IMR-90 (cell line): Measurements from ENCODE around the gene TBX3. TPM values are rescaled to one million over a fixed set of nuclear protein-coding genes. Genes with fewer than 3 reads are reported as not detected.

Experiments used
- ATAC-seq: fragments of 200-7000 bp; cut with Tn5 transposase; 2 replicates; pipeline ENCODE4 v1.9.1; 2020; ENCODE audit warnings: low read depth, mild to moderate bottlenecking, moderate library complexity
- BruUV-seq: library from RNA; stranded (reverse); fragments of 400-500 nt; replicated peaks from 2 replicates; lab custom pipeline; 2021; lab: Mats Ljungman, UMichigan
- CTCF ChIA-PET: fragments of 300-600 bp; formaldehyde crosslinking; extraction: SDS; loops from one replicate; lab custom pipeline; 2021; ENCODE audit warnings: antibody characterized with exemption; lab: Yijun Ruan, JAX
- POLR2A ChIA-PET: fragments of 300-600 bp; sonication (Branson Sonifier 250); formaldehyde crosslinking; loops from one replicate; lab custom pipeline; 2022; ENCODE audit warnings: antibody characterized with exemption; ENCODE audit not compliant: unreplicated experiment; lab: Charles Lee
- DNase-seq: peaks from one replicate; pipeline ENCODE4 v3.0.0; 2013
- H2AFZ ChIP-seq: replicated peaks from 2 replicates; pipeline ENCODE3; 2013; ENCODE audit warnings: low read length, mild to moderate bottlenecking; ENCODE audit not compliant: poor library complexity
- H2AK5ac ChIP-seq: 2 replicates; pipeline ENCODE4 v1.6.1; 2013; ENCODE audit warnings: low read depth, low read length, inconsistent platforms
- H2AK9ac ChIP-seq: replicated peaks from 2 replicates; pipeline ENCODE3; 2013; ENCODE audit warnings: mild to moderate bottlenecking, low read depth, low read length, moderate library complexity; ENCODE audit not compliant: poor library complexity
- H2BK120ac ChIP-seq: 2 replicates; pipeline ENCODE4 v1.6.1; 2013; ENCODE audit warnings: low read depth, low read length, inconsistent platforms
- H2BK15ac ChIP-seq: 3 replicates; pipeline ENCODE4 v1.6.1; 2013; ENCODE audit warnings: low read depth, low read length, inconsistent platforms
- H2BK20ac ChIP-seq: 2 replicates; pipeline ENCODE4 v1.6.1; 2013; ENCODE audit warnings: low read depth, mild to moderate bottlenecking, inconsistent platforms, low read length, moderate library complexity
- H2BK5ac ChIP-seq: 2 replicates; pipeline ENCODE4 v1.6.1; 2013; ENCODE audit warnings: mild to moderate bottlenecking, low read depth, low read length, inconsistent platforms; ENCODE audit not compliant: poor library complexity, severe bottlenecking
- H3K14ac ChIP-seq: replicated peaks from 2 replicates; pipeline ENCODE4 v1.6.1; 2013; ENCODE audit warnings: low read depth, low read length, inconsistent platforms
- H3K18ac ChIP-seq: 2 replicates; pipeline ENCODE4 v1.6.1; 2013; ENCODE audit warnings: low read depth, low read length, control low read depth
- H3K23ac ChIP-seq: 2 replicates; pipeline ENCODE4 v1.6.1; 2013; ENCODE audit warnings: low read depth, low read length, inconsistent platforms
- H3K27ac ChIP-seq: 2 replicates; pipeline ENCODE4 v1.5.1; 2013; ENCODE audit warnings: mild to moderate bottlenecking, control low read depth, low read length; ENCODE audit not compliant: insufficient read depth
- H3K27me3 ChIP-seq: 2 replicates; pipeline ENCODE4 v1.6.1; 2013; ENCODE audit warnings: low read length; ENCODE audit not compliant: control insufficient read depth, insufficient read depth
- H3K36me3 ChIP-seq: 2 replicates; pipeline ENCODE4 v1.6.1; 2013; ENCODE audit warnings: low read length, mixed read lengths; ENCODE audit not compliant: control insufficient read depth, insufficient read depth
- H3K4ac ChIP-seq: 2 replicates; pipeline ENCODE4 v1.6.1; 2013; ENCODE audit warnings: low read depth, low read length, inconsistent platforms
- H3K4me1 ChIP-seq: 2 replicates; pipeline ENCODE4 v1.6.1; 2013; ENCODE audit warnings: low read length, mixed read lengths; ENCODE audit not compliant: control insufficient read depth, insufficient read depth
- H3K4me2 ChIP-seq: 2 replicates; pipeline ENCODE4 v1.6.1; 2013; ENCODE audit warnings: low read depth, mild to moderate bottlenecking, control low read depth, low read length, moderate library complexity
- H3K4me3 ChIP-seq: 2 replicates; pipeline ENCODE4 v1.5.1; 2013; ENCODE audit warnings: low read depth, mild to moderate bottlenecking, control low read depth, low read length, moderate library complexity; ENCODE audit not compliant: insufficient read depth
- H3K56ac ChIP-seq: 2 replicates; pipeline ENCODE4 v1.6.1; 2013; ENCODE audit warnings: low read length, inconsistent platforms; ENCODE audit not compliant: insufficient read depth; ENCODE audit errors: extremely low read depth
- H3K79me1 ChIP-seq, 2 experiments: 2 replicates each; pipeline ENCODE4 v1.6.1; 2013; ENCODE audit warnings: low read length in 2 of 2, inconsistent platforms in 1 of 2, low read depth in 1 of 2
- H3K9ac ChIP-seq: 2 replicates; pipeline ENCODE4 v1.6.1; 2013; ENCODE audit warnings: low read depth, low read length, control low read depth
- H3K9me1 ChIP-seq: 2 replicates; pipeline ENCODE4 v1.6.1; 2013; ENCODE audit warnings: low read length, inconsistent platforms; ENCODE audit not compliant: insufficient read depth
- H3K9me3 ChIP-seq: 2 replicates; pipeline ENCODE4 v1.6.1; 2013; ENCODE audit warnings: low read length; ENCODE audit not compliant: control insufficient read depth, insufficient read depth
- H4K20me1 ChIP-seq: 2 replicates; pipeline ENCODE4 v1.6.1; 2013; ENCODE audit warnings: low read length, inconsistent platforms; ENCODE audit not compliant: insufficient read depth
- H4K5ac ChIP-seq: 2 replicates; pipeline ENCODE4 v1.6.1; 2013; ENCODE audit warnings: mild to moderate bottlenecking, low read depth, low read length, control low read depth
- H4K8ac ChIP-seq, 2 experiments: 2 replicates each; pipeline ENCODE4 v1.6.1; 2013; ENCODE audit warnings: low read depth in 2 of 2, low read length in 2 of 2, control low read depth in 1 of 2, inconsistent platforms in 1 of 2
- H4K91ac ChIP-seq: 2 replicates; pipeline ENCODE4 v1.6.1; 2013; ENCODE audit warnings: low read depth, low read length, inconsistent platforms; ENCODE audit not compliant: insufficient read depth
- BHLHE40 ChIP-seq: fragments of 150-350 bp; IDR thresholded peaks from 2 replicates; pipeline ENCODE4 v1.6.1; 2016; ENCODE audit warnings: mild to moderate bottlenecking, low read depth, low read length
- CEBPB ChIP-seq: IDR thresholded peaks from 2 replicates; pipeline ENCODE4 v1.6.1; 2012; ENCODE audit warnings: low read depth, low read length, improper control_type of control experiment
- CHD1 ChIP-seq: IDR thresholded peaks from 2 replicates; pipeline ENCODE4 v1.6.1; 2012; ENCODE audit warnings: low read depth, low read length, improper control_type of control experiment
- FOS ChIP-seq: fragments of 150-350 bp; IDR thresholded peaks from 2 replicates; pipeline ENCODE4 v1.6.1; 2016; ENCODE audit warnings: low read depth, low read length
- MAFK ChIP-seq: IDR thresholded peaks from 2 replicates; pipeline ENCODE4 v1.6.1; 2012; ENCODE audit warnings: low read depth, low read length, improper control_type of control experiment
- MAZ ChIP-seq: IDR thresholded peaks from 2 replicates; pipeline ENCODE4 v1.6.1; 2012; ENCODE audit warnings: low read depth, mild to moderate bottlenecking, low read length, improper control_type of control experiment, moderate library complexity, borderline replicate concordance
- MXI1 ChIP-seq: IDR thresholded peaks from 2 replicates; pipeline ENCODE4 v1.6.1; 2012; ENCODE audit warnings: low read depth, mild to moderate bottlenecking, low read length, moderate library complexity, borderline replicate concordance
- NFE2L2 ChIP-seq: fragments of 150-350 bp; IDR thresholded peaks from 2 replicates; pipeline ENCODE4 v1.6.1; 2016; ENCODE audit warnings: low read depth, mild to moderate bottlenecking, low read length
- POLR2A ChIP-seq: IDR thresholded peaks from 2 replicates; pipeline ENCODE4 v1.6.1; 2012; ENCODE audit warnings: mild to moderate bottlenecking, low read depth, low read length
- RAD21 ChIP-seq: IDR thresholded peaks from 2 replicates; pipeline ENCODE4 v1.6.1; 2012; ENCODE audit warnings: low read length, improper control_type of control experiment
- RCOR1 ChIP-seq: IDR thresholded peaks from 2 replicates; pipeline ENCODE4 v1.6.1; 2012; ENCODE audit warnings: mild to moderate bottlenecking, low read length, improper control_type of control experiment; ENCODE audit not compliant: insufficient replicate concordance
- RFX5 ChIP-seq: IDR thresholded peaks from 2 replicates; pipeline ENCODE4 v1.8.0; 2012; ENCODE audit warnings: low read depth, mild to moderate bottlenecking, low read length, moderate library complexity
- SMC3 ChIP-seq: fragments of 150-350 bp; IDR thresholded peaks from 2 replicates; pipeline ENCODE4 v1.6.1; 2016; ENCODE audit warnings: low read depth, mild to moderate bottlenecking, antibody characterized with exemption, low read length, moderate library complexity
- WGBS, 2 experiments: methylation state at CpG; one replicate each; pipeline versions ENCODE4 v1.1.5 to v1.1.7; 2013; ENCODE audit warnings: missing lambda C conversion rate in 2 of 2; ENCODE audit not compliant: insufficient read length in 1 of 2; ENCODE audit errors: extremely low coverage in 2 of 2; 5-methylcytosine and 5-hydroxymethylcytosine counted together
- dilution Hi-C: fragments of 300-500 bp; cut with HindIII; formaldehyde crosslinking; loops from one replicate; pipeline ENCODE4 v1.14.3; 2018; ENCODE audit warnings: low sequenced_read_pairs; ENCODE audit not compliant: unreplicated experiment
- in situ Hi-C: fragments of 300-500 bp; cut with MboI; formaldehyde crosslinking; loops from 3 replicates; pipeline ENCODE4 v1.14.3; 2019; ENCODE audit warnings: low sequenced_read_pairs, inconsistent platforms, mixed read lengths
- intact Hi-C: fragments of 100-400 bp; cut with micrococcal nuclease; formaldehyde crosslinking; loops from 2 replicates; pipeline ENCODE4 v1.10.0; 2022
- polyA plus RNA-seq, 3 experiments: library from polyadenylated mRNA; depleted of rRNA; stranded (reverse); fragments of >200 nt; gene quantifications; 2 replicates each; pipeline ENCODE4 v1.2.3, GENCODE V29; 2012; ENCODE audit warnings: low replicate concordance in 1 of 3
- total RNA-seq: library from RNA; depleted of rRNA; stranded (reverse); fragments of >200 nt; gene quantifications from 2 replicates; pipeline ENCODE4 v1.2.3, GENCODE V29; 2012
- TF ChIP-seq, protein P1 (sequence below): fragments of 150-350 bp; IDR thresholded peaks from 2 replicates; pipeline ENCODE4 v1.6.1; 2016; ENCODE audit warnings: low read depth, mild to moderate bottlenecking, low read length, moderate library complexity, borderline replicate concordance
- TF ChIP-seq, protein P2 (sequence below): fragments of 150-350 bp; IDR thresholded peaks from 2 replicates; pipeline ENCODE4 v1.6.1; 2017; ENCODE audit warnings: mild to moderate bottlenecking, antibody characterized with exemption, low read length, low read depth
- TF ChIP-seq, protein P3 (sequence below): conservative IDR thresholded peaks from 2 replicates; pipeline ENCODE4 v1.5.1; 2012; ENCODE audit warnings: mild to moderate bottlenecking, low read depth, low read length, improper control_type of control experiment

TBX3 gene
- total and polyA plus RNA-seq, 2 of the 4 experiments (the other 2 are of a cell fraction): 15.8 to 44.9 TPM

DNA sequence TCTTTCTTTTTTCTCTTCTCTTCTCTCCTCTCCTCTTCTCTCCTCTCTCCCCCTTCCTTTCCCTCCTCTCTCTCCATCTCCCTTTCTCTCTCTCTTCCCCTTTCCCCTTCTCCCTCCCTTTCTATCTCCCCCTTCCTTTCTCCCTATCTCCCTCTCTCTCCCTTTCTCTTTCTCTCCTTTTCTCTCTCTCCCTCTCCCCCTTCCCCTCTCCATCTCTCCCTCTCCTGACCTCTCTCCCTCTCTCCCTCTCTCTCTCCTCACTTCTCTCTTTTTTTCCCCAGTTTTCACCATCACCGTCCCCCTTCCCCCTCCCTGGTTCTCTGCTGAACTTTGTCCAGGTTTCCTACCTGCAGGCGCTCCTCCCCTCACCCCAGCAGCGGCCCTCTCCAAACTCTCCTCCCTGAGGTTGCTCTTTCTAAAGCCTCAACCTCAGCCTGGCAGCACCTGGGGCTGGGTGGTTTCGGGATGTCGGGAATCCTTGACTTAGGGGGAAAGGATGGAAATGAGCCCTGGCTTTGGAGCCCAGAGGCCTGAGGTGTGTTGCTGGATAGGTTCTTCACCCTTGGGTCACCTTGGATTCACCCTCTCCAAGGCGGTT is 14.7 kb upstream of the TBX3 start:
- DNase-seq (no peak), ATAC-seq (no peak)
- Histone ChIP-seq H3K4me3 (no peak overlapping the region), H3K36me3 (no peaks in the 10 kb centered on the region), H3K27me3 (peaks cover 9% of the 10 kb centered on the region), H3K27ac (no peak overlapping the region), H3K79me1 (no peaks in the 10 kb centered on the region), H3K4me2 (peak overlapping the region; percentile 41; the same call in 1 of the 2 replicates), H3K56ac (no peak overlapping the region), H3K4ac (no peak overlapping the region), H2BK20ac (no peak overlapping the region), H2BK15ac (no peak overlapping the region), H3K9me3 (no peaks in the 10 kb centered on the region), H2BK5ac (no peak overlapping the region), H3K14ac (no peak overlapping the region), H2AK5ac (no peak overlapping the region), H4K8ac (no peak overlapping the region), H4K5ac (no peak overlapping the region), H3K18ac (no peak overlapping the region; the same call in 1 of the 2 replicates), H2BK120ac (no peak overlapping the region), H3K23ac (no peak overlapping the region), H2AFZ (peak overlapping the region; percentile 79), H3K9me1 (no peaks in the 10 kb centered on the region), H3K4me1 (peaks cover 6% of the 10 kb centered on the region; the same call in 1 of the 2 replicates), H2AK9ac (no peak overlapping the region), H4K91ac (no peak overlapping the region), H4K20me1 (no peaks in the 10 kb centered on the region), H3K9ac (no peak overlapping the region; the same call in 1 of the 2 replicates)
- intact Hi-C loops (no loop called here), dilution Hi-C loops (no loop called here), in situ Hi-C loops (no loop called here)
- BruUV-seq: no TSS peak
- ChIA-PET POLR2A (no interaction called here), CTCF (interaction anchor here (0.7 kb wide), 1 partner anchor 277 kb away, joined by 3 read pairs; no protein-coding TSS in a partner anchor)
- TF ChIP-seq, protein P1, sequence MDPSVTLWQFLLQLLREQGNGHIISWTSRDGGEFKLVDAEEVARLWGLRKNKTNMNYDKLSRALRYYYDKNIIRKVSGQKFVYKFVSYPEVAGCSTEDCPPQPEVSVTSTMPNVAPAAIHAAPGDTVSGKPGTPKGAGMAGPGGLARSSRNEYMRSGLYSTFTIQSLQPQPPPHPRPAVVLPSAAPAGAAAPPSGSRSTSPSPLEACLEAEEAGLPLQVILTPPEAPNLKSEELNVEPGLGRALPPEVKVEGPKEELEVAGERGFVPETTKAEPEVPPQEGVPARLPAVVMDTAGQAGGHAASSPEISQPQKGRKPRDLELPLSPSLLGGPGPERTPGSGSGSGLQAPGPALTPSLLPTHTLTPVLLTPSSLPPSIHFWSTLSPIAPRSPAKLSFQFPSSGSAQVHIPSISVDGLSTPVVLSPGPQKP: no peak
- TF ChIP-seq MXI1: no peak
- TF ChIP-seq, protein P2, sequence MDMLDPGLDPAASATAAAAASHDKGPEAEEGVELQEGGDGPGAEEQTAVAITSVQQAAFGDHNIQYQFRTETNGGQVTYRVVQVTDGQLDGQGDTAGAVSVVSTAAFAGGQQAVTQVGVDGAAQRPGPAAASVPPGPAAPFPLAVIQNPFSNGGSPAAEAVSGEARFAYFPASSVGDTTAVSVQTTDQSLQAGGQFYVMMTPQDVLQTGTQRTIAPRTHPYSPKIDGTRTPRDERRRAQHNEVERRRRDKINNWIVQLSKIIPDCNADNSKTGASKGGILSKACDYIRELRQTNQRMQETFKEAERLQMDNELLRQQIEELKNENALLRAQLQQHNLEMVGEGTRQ: no peak
- no peak for TF ChIP-seq CHD1
- no peak for TF ChIP-seq SMC3
- TF ChIP-seq FOS: no peak
- TF ChIP-seq RFX5: no peak
- no peak for TF ChIP-seq POLR2A
- TF ChIP-seq RCOR1: no peak
- no peak for TF ChIP-seq RAD21
- TF ChIP-seq NFE2L2: no peak
- no peak for TF ChIP-seq MAFK
- TF ChIP-seq BHLHE40: no peak
- no peak for TF ChIP-seq MAZ
- TF ChIP-seq CEBPB: no peak
- TF ChIP-seq, protein P3, sequence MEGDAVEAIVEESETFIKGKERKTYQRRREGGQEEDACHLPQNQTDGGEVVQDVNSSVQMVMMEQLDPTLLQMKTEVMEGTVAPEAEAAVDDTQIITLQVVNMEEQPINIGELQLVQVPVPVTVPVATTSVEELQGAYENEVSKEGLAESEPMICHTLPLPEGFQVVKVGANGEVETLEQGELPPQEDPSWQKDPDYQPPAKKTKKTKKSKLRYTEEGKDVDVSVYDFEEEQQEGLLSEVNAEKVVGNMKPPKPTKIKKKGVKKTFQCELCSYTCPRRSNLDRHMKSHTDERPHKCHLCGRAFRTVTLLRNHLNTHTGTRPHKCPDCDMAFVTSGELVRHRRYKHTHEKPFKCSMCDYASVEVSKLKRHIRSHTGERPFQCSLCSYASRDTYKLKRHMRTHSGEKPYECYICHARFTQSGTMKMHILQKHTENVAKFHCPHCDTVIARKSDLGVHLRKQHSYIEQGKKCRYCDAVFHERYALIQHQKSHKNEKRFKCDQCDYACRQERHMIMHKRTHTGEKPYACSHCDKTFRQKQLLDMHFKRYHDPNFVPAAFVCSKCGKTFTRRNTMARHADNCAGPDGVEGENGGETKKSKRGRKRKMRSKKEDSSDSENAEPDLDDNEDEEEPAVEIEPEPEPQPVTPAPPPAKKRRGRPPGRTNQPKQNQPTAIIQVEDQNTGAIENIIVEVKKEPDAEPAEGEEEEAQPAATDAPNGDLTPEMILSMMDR: no peak
- 86% methylated on average over 1 of the region's 6 CpGs; no CpG with 5 or more reads in 1 of the 2 experiments for WGBS, 2 experiments
